Measurements from ENCODE around the gene LINGO1.

The LINGO1 gene

GRCh38 chr15:77607894-77608261, 24.8 kb downstream of the LINGO1 start:
- in situ Hi-C loops (cut with MboI; ENCODE audit: low sequenced_read_pairs, unreplicated experiment) = no loop called here
- no peak for DNase-seq (ENCODE audit: low spot score)
- TF ChIP-seq CTCF (IDR thresholded peaks at IDR 0.05; ENCODE audit: borderline replicate concordance, control extremely low read depth, extremely low read depth, insufficient read depth, missing control alignments) = no peak

- TF ChIP-seq CTCF (IDR thresholded peaks at IDR 0.05; ENCODE audit: borderline replicate concordance, control extremely low read depth, extremely low read depth, insufficient read depth, missing control alignments) = no peak
- in situ Hi-C loops (cut with MboI; ENCODE audit: low sequenced_read_pairs, unreplicated experiment) = no loop called here
- no peak for DNase-seq (ENCODE audit: low spot score)
Observed at GRCh38 chr15:77607111-77607893, 25.4 kb downstream of the LINGO1 start.

- DNase-seq (ENCODE audit: low spot score) = no peak
- TF ChIP-seq CTCF (IDR thresholded peaks at IDR 0.05; ENCODE audit: borderline replicate concordance, control extremely low read depth, extremely low read depth, insufficient read depth, missing control alignments) = no peak
- in situ Hi-C loops (cut with MboI; ENCODE audit: low sequenced_read_pairs, unreplicated experiment) = no loop called here
Observed at GRCh38 chr15:77606142-77607034, 26.3 kb downstream of the LINGO1 start.

- in situ Hi-C loops (cut with MboI; ENCODE audit: low sequenced_read_pairs, unreplicated experiment) = no loop called here
- no peak for DNase-seq (ENCODE audit: low spot score)
- TF ChIP-seq CTCF (IDR thresholded peaks at IDR 0.05; ENCODE audit: borderline replicate concordance, control extremely low read depth, extremely low read depth, insufficient read depth, missing control alignments) = no peak
Observed at GRCh38 chr15:77605547-77605946, 27.2 kb downstream of the LINGO1 start.

GRCh38 chr15:77604973-77605372, 27.7 kb downstream of the LINGO1 start:
- no peak for TF ChIP-seq CTCF (IDR thresholded peaks at IDR 0.05; ENCODE audit: borderline replicate concordance, control extremely low read depth, extremely low read depth, insufficient read depth, missing control alignments)
- in situ Hi-C loops (cut with MboI; ENCODE audit: low sequenced_read_pairs, unreplicated experiment) = no loop called here

GRCh38 chr15:77603611-77604336, 28.9 kb downstream of the LINGO1 start:
- no peak for DNase-seq (ENCODE audit: low spot score)
- in situ Hi-C loops (cut with MboI; ENCODE audit: low sequenced_read_pairs, unreplicated experiment) = no loop called here
- no peak for TF ChIP-seq CTCF (IDR thresholded peaks at IDR 0.05; ENCODE audit: borderline replicate concordance, control extremely low read depth, extremely low read depth, insufficient read depth, missing control alignments)

More at GRCh38 chr15:77604973-77605372, 27.7 kb downstream of the LINGO1 start:
- DNase-seq (ENCODE audit: low spot score) = no peak
